GM21423 (cell line): ENCODE measurements around the gene CTNNA3.

Experiments
- ATAC-seq: cut with Tn5 transposase; IDR thresholded peaks from one replicate; pipeline ENCODE4 v1.9.1; 2021; ENCODE audit warnings: mild to moderate bottlenecking, moderate library complexity; ENCODE audit not compliant: unreplicated experiment

Gene CTNNA3

GRCh38 chr10:66917104-66917503 is 778.9 kb downstream of the CTNNA3 start:
- no peak for ATAC-seq

- ATAC-seq, result no peak
Measured at GRCh38 chr10:66916030-66916429, 780.0 kb downstream of the CTNNA3 start.

- no peak for ATAC-seq
Measured at GRCh38 chr10:66910671-66911070, 785.3 kb downstream of the CTNNA3 start.

- no peak for ATAC-seq
Measured at GRCh38 chr10:66892871-66893270, 803.1 kb downstream of the CTNNA3 start.

- ATAC-seq, result no peak
Measured at GRCh38 chr10:66888237-66888636, 807.8 kb downstream of the CTNNA3 start.

- no peak for ATAC-seq
Measured at GRCh38 chr10:66886848-66887247, 809.1 kb downstream of the CTNNA3 start.

GRCh38 chr10:66882271-66882670 is 813.7 kb downstream of the CTNNA3 start:
- ATAC-seq, result no peak

GRCh38 chr10:66881814-66882213 is 814.2 kb downstream of the CTNNA3 start:
- no peak for ATAC-seq

GRCh38 chr10:66880826-66881225 is 815.2 kb downstream of the CTNNA3 start:
- ATAC-seq, result no peak

GRCh38 chr10:66880292-66880691 is 815.7 kb downstream of the CTNNA3 start:
- ATAC-seq, result no peak

GRCh38 chr10:66877361-66877760 is 818.6 kb downstream of the CTNNA3 start:
- no peak for ATAC-seq

GRCh38 chr10:66869635-66870034 is 826.4 kb downstream of the CTNNA3 start:
- no peak for ATAC-seq

GRCh38 chr10:66862687-66863258 is 833.2 kb downstream of the CTNNA3 start:
- ATAC-seq, result no peak

- ATAC-seq, result no peak
Measured at GRCh38 chr10:66860376-66860945, 835.5 kb downstream of the CTNNA3 start.

GRCh38 chr10:66852811-66853210 is 843.2 kb downstream of the CTNNA3 start:
- no peak for ATAC-seq

GRCh38 chr10:66848856-66849255 is 847.1 kb downstream of the CTNNA3 start:
- no peak for ATAC-seq

GRCh38 chr10:66844176-66844942 is 851.6 kb downstream of the CTNNA3 start:
- ATAC-seq, result no peak

GRCh38 chr10:66843396-66843795 is 852.6 kb downstream of the CTNNA3 start:
- ATAC-seq, result no peak

- ATAC-seq, result no peak
Measured at GRCh38 chr10:66842867-66843266, 853.1 kb downstream of the CTNNA3 start.

- ATAC-seq, result no peak
Measured at GRCh38 chr10:66842371-66842770, 853.6 kb downstream of the CTNNA3 start.

GRCh38 chr10:66838656-66839055 is 857.3 kb downstream of the CTNNA3 start:
- no peak for ATAC-seq

GRCh38 chr10:66837990-66838389 is 858.0 kb downstream of the CTNNA3 start:
- ATAC-seq, result no peak
